Right lobe of liver (tissue), 6 donors: ENCODE measurements around the gene MEX3A. TPM values are rescaled to one million over a fixed set of nuclear protein-coding genes. Genes with fewer than 3 reads are reported as not detected.

Experiments used
- ATAC-seq, 4 donors: fragments of 200-7000 bp; cut with Tn5 transposase; one replicate each; pipeline ENCODE4 v1.9.1; 2020; ENCODE audit warnings: mild to moderate bottlenecking in 4 of 4, moderate library complexity in 4 of 4
- DNase-seq, 3 donors: peaks; one replicate each; pipeline ENCODE4 v3.0.0-alpha.2; 2020
- H3K27ac ChIP-seq, 3 donors: fragments of 200-600 bp; one replicate each; pipeline ENCODE4 v1.8.0; 2022
- H3K27me3 ChIP-seq, 2 donors: fragments of 200-600 bp; one replicate each; pipeline ENCODE4 v1.8.0; 2022
- H3K36me3 ChIP-seq, 4 donors: fragments of 200-600 bp; sonication (generic) in 1 of 4; one replicate each; pipeline versions ENCODE4 v1.5.1 to v1.8.0; 2017 to 2022; ENCODE audit warnings: control low read depth in 1 of 4
- H3K4me1 ChIP-seq, 4 donors: fragments of 200-600 bp; sonication (generic) in 1 of 4; one replicate each; pipeline versions ENCODE4 v1.5.1 to v1.8.0; 2017 to 2022; ENCODE audit warnings: control low read depth in 1 of 4
- H3K4me3 ChIP-seq, 3 donors: fragments of 200-600 bp; one replicate each; pipeline ENCODE4 v1.8.0; 2022
- H3K9me3 ChIP-seq, 4 donors: fragments of 200-600 bp; sonication (generic) in 1 of 4; one replicate each; pipeline versions ENCODE4 v1.5.1 to v1.8.0; 2017 to 2022; ENCODE audit warnings: control low read depth in 1 of 4
- CTCF ChIP-seq, 4 donors: fragments of 200-600 bp in 3 of 4; fragments of 450-650 bp in 1 of 4; IDR thresholded peaks; one replicate each; pipeline versions ENCODE4 v1.5.1 to v1.8.0; 2016 to 2022; ENCODE audit warnings: antibody characterized with exemption in 4 of 4, mild to moderate bottlenecking in 2 of 4
- POLR2A ChIP-seq: fragments of 450-650 bp; IDR thresholded peaks from one replicate; pipeline ENCODE4 v1.6.1; 2017; ENCODE audit warnings: antibody characterized with exemption, mild to moderate bottlenecking
- WGBS: methylation state at CpG from one replicate; pipeline ENCODE4 v1.1.6; 2018; ENCODE audit warnings: low coverage, low lambda C conversion rate; ENCODE audit not compliant: insufficient coverage; ENCODE audit errors: missing lambda C conversion rate; 5-methylcytosine and 5-hydroxymethylcytosine counted together
- intact Hi-C, 2 donors: fragments of 100-400 bp; cut with DNase I; formaldehyde crosslinking; loops; one replicate each; pipeline versions ENCODE4 v1.11.2 to v1.14.1; 2022
- total RNA-seq, 6 experiments: library from RNA; depleted of rRNA in 2 of 6; stranded (reverse); fragments of >200 nt in 2 of 6; fragmentation: NEBNext Ultra II Directional in 3 of 6; extraction: Animal tissue kit (Norgen Biotek cat#: 25700) in 3 of 6; gene quantifications; one replicate each; pipeline versions ENCODE4 v1.1.0 to v1.2.4, GENCODE V29; 2016 to 2023
- donor health status: DM: no; HTN: yes; CAD: no.
- donor health status: DM: no; HTN: no; CAD: no.
- donor health status: DM: no; HTN: no; CAD: no.
- donor health status: DM: no; HTN: yes; CAD: no.
- donor health status: DM: no; HTN: yes; CAD: no.

MEX3A gene
- total RNA-seq, 6 experiments from 2014 or later = 0.35 to 1.4 (median 0.83) TPM

DNA sequence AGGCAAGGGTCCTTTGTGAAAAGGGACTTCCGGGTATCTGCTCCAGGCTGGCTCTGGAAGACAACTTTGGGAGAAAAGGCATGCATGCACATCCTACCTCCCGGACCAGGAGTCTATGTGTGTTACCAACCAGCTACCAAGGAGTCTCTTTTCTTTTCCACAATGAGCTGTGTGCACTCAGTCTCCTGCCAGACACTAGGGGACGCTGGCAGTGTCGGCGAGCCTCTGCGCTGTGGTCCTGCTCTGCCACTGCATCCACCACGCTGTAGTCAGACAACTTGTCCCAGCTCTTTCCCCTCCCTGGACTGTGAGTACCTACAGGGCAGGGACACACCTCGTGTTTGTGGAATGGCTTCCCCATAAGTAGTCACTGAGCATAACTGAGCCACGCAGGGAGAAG lies 56.4 kb downstream of the MEX3A start:
- peak; percentile 67 to 83 (median 75) for ATAC-seq
- H3K9me3 ChIP-seq = no peaks in the 10 kb centered on the region
- intact Hi-C loops = no loop called here
- no peak overlapping the region for H3K27ac ChIP-seq
- no peaks in the 10 kb centered on the region for H3K4me1 ChIP-seq
- 18% methylated on average over 8 of the region's 9 CpGs for WGBS
- no peak overlapping the region for H3K4me3 ChIP-seq
- TF ChIP-seq POLR2A (no peak), CTCF (IDR thresholded peaks at IDR 0.05) (peak; percentile 37 to 44 (median 38))
- H3K36me3 ChIP-seq = no peaks in the 10 kb centered on the region
- DNase-seq = peak in 1 of 3 donors; percentile 40
- H3K27me3 ChIP-seq = no peaks in the 10 kb centered on the region

DNA sequence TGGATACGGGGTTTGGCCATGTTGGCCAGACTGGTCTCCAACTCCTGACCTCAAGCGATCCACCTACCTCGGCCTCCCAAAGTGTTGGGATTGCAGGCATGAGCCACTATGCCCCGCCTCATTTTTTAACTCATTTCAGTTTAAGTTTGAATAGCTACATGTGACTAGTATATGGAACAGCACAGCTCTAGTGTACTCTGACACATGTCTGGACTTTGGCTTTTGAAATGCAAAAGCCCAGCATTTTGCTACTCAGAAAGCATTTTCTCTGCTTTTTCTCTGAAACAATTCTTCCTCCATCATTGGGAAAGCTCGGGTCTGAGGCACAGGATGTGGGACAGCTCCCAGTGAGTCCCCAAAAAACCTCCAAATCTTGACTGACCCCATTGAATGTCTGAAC lies 57.5 kb downstream of the MEX3A start:
- H3K9me3 ChIP-seq = no peaks in the 10 kb centered on the region
- no peaks in the 10 kb centered on the region for H3K27me3 ChIP-seq
- H3K4me1 ChIP-seq = peaks cover 0 to 4% (median 1%) of the 10 kb centered on the region in 4 donors
- WGBS = 51% methylated on average over 5 of the region's 5 CpGs
- DNase-seq (no peak), ATAC-seq (no peak)
- no peak overlapping the region for H3K4me3 ChIP-seq
- no peaks in the 10 kb centered on the region for H3K36me3 ChIP-seq
- no peak overlapping the region for H3K27ac ChIP-seq
- TF ChIP-seq POLR2A (no peak), CTCF (IDR thresholded peaks at IDR 0.05) (no peak)
- intact Hi-C loops = no loop called here

Other genes starting within 250 kb of the MEX3A start
- 10 to 100 TPM; 10.7 to 23.2 (median 20.1) TPM for gene GON4L, start 225.3 kb downstream of the MEX3A start, total RNA-seq
- gene SYT11, start 222.9 kb downstream of the MEX3A start, total RNA-seq = 1 to 10 TPM in 1 of 6 experiments, under 1 TPM in 5; 0.46 to 1.5 (median 0.73) TPM
- 10 to 100 TPM in 3 of 6 experiments, 1 to 10 TPM in 3; 4.9 to 28.3 (median 11.3) TPM for gene RIT1, start 171.1 kb downstream of the MEX3A start, total RNA-seq
- gene KHDC4, start 148.1 kb downstream of the MEX3A start, total RNA-seq = 10 to 100 TPM; 14.1 to 19.0 (median 17.2) TPM
- gene RXFP4, start 140.8 kb downstream of the MEX3A start, total RNA-seq = not detected
- gene ARHGEF2, start 103.9 kb downstream of the MEX3A start, total RNA-seq = 10 to 100 TPM in 4 of 6 experiments, 1 to 10 TPM in 2; 7.9 to 23.8 (median 13.1) TPM
- 100 to 1,000 TPM in 4 of 6 experiments, 10 to 100 TPM in 2; 59.5 to 227 (median 103) TPM for gene SSR2, start 61.5 kb downstream of the MEX3A start, total RNA-seq
- gene UBQLN4, start 28.7 kb downstream of the MEX3A start, total RNA-seq = 10 to 100 TPM; 19.0 to 25.5 (median 21.0) TPM
- 10 to 100 TPM; 49.4 to 71.0 (median 60.3) TPM for gene LAMTOR2, start 27.7 kb downstream of the MEX3A start, total RNA-seq
- 1 to 10 TPM in 2 of 6 experiments, under 1 TPM in 4; 0.40 to 3.2 (median 0.77) TPM for gene RAB25, start 21.3 kb downstream of the MEX3A start, total RNA-seq
- gene LMNA, start 32.2 kb upstream of the MEX3A start, total RNA-seq = 100 to 1,000 TPM in 3 of 6 experiments, 10 to 100 TPM in 3; 79.4 to 129 (median 98.8) TPM
- gene SEMA4A, start 71.1 kb upstream of the MEX3A start, total RNA-seq = 1 to 10 TPM in 4 of 6 experiments, under 1 TPM in 2; 0.62 to 2.6 (median 1.3) TPM
- gene SLC25A44, start 111.6 kb upstream of the MEX3A start, total RNA-seq = 10 to 100 TPM; 19.1 to 30.5 (median 20.0) TPM
- gene PMF1, start 130.5 kb upstream of the MEX3A start, total RNA-seq = 10 to 100 TPM; 21.8 to 33.8 (median 24.8) TPM
- 1 to 10 TPM in 3 of 6 experiments, under 1 TPM in 1, not detected in 2; 0.44 to 1.5 (median 1.2) TPM for gene BGLAP, start 159.7 kb upstream of the MEX3A start, total RNA-seq
- gene PAQR6, start 165.6 kb upstream of the MEX3A start, total RNA-seq = 1 to 10 TPM in 3 of 6 experiments, under 1 TPM in 3; 0.43 to 4.0 (median 1.1) TPM
- 10 to 100 TPM; 28.1 to 58.8 (median 48.2) TPM for gene SMG5, start 200.4 kb upstream of the MEX3A start, total RNA-seq
- 1 to 10 TPM in 4 of 6 experiments, under 1 TPM in 2; 0.55 to 2.1 (median 1.5) TPM for gene TMEM79, start 201.9 kb upstream of the MEX3A start, total RNA-seq
- gene GLMP, start 213.2 kb upstream of the MEX3A start, total RNA-seq = 10 to 100 TPM; 34.7 to 72.0 (median 55.7) TPM
- gene VHLL, start 216.8 kb upstream of the MEX3A start, total RNA-seq = not detected